ENCODE results near the gene KRTAP10-10. TPM values are rescaled to one million over a fixed set of nuclear protein-coding genes. Genes with fewer than 3 reads are reported as not detected.
A peak's percentile ranks its signal among the peaks of the same experiment; 100 is the strongest.
"Not testable (repeated sequence)": the region's sequence is repeated elsewhere in the genome, so short reads cannot be mapped to it uniquely, and the experiment has no call there.

The KRTAP10-10 gene
- total RNA-seq (not detected), polyA plus RNA-seq (not detected)
- long read RNA-seq, donor 1: 0 reads
- long read RNA-seq, donor 2: 0 reads
- long read RNA-seq, donor 3: 0 reads
- long read RNA-seq, donor 4: 0 reads

- no peak within 1 kb of the TSS for H3K27ac ChIP-seq (ENCODE audit: low read length)
- H3K9me3 ChIP-seq (ENCODE audit: control insufficient read depth, low read length): peaks cover 4% of the 10 kb centered on the region
- no peak within 1 kb of the TSS for H3K4me3 ChIP-seq (ENCODE audit: low read length)
- no peaks in the 10 kb centered on the region for H3K4me1 ChIP-seq (ENCODE audit: control insufficient read depth, insufficient read depth, low read length)
- WGBS: 47% methylated on average over 21 of the region's 21 CpGs
- H3K27me3 ChIP-seq (ENCODE audit: control insufficient read depth, insufficient read depth): no peaks in the 10 kb centered on the region
- ATAC-seq (peak in 1 of 2 donors; percentile 49), DNase-seq (no peak)
- intact Hi-C loops (cut with DNase I): no loop called here
These were observed at the start of gene KRTAP10-10 for GRCh38 chr21:44637018-44637850. KRTAP10-10 (plus strand) TSS chr21:44637356; CDS start chr21:44637418, 62 bp downstream.

GRCh38 chr21:44589094-44589493 is 48.1 kb upstream of the KRTAP10-10 start:
- DNase-seq (no peak), ATAC-seq (no peak)
- WGBS: 96% methylated on average over 2 of the region's 2 CpGs
- no peak overlapping the region for H3K4me3 ChIP-seq (ENCODE audit: low read length)
- no peaks in the 10 kb centered on the region for H3K27me3 ChIP-seq (ENCODE audit: control insufficient read depth, insufficient read depth)
- H3K9me3 ChIP-seq (ENCODE audit: control insufficient read depth, low read length): no peaks in the 10 kb centered on the region
- H3K4me1 ChIP-seq (ENCODE audit: control insufficient read depth, insufficient read depth, low read length): no peaks in the 10 kb centered on the region
- no peak overlapping the region for H3K27ac ChIP-seq (ENCODE audit: low read length)
- intact Hi-C loops (cut with DNase I): no loop called here

GRCh38 chr21:44589586-44590305 is 47.4 kb upstream of the KRTAP10-10 start:
- Histone ChIP-seq H3K27me3 (ENCODE audit: control insufficient read depth, insufficient read depth) (no peaks in the 10 kb centered on the region), H3K27ac (ENCODE audit: low read length) (no peak overlapping the region), H3K4me1 (ENCODE audit: control insufficient read depth, insufficient read depth, low read length) (no peaks in the 10 kb centered on the region), H3K9me3 (ENCODE audit: control insufficient read depth, low read length) (no peaks in the 10 kb centered on the region), H3K4me3 (ENCODE audit: low read length) (no peak overlapping the region)
- intact Hi-C loops (cut with DNase I): no loop called here
- ATAC-seq: peak in 1 of 2 donors; percentile 8
- WGBS: 74% methylated on average over 24 of the region's 24 CpGs
- DNase-seq: peak in 1 of 3 donors; percentile 36

- ATAC-seq: peak in 1 of 2 donors; percentile 34
- WGBS: 80% methylated on average over 10 of the region's 10 CpGs
- intact Hi-C loops (cut with DNase I): no loop called here
These were observed 46.8 kb upstream of the KRTAP10-10 start for GRCh38 chr21:44590311-44590721.

GRCh38 chr21:44590897-44591800 is 46.0 kb upstream of the KRTAP10-10 start:
- DNase-seq: peak in 1 of 3 donors; percentile 35
- intact Hi-C loops (cut with DNase I); H3K4me3 ChIP-seq (ENCODE audit: low read length); H3K27ac ChIP-seq (ENCODE audit: low read length); H3K4me1 ChIP-seq (ENCODE audit: control insufficient read depth, insufficient read depth, low read length); H3K27me3 ChIP-seq (ENCODE audit: control insufficient read depth, insufficient read depth); ATAC-seq; H3K9me3 ChIP-seq (ENCODE audit: control insufficient read depth, low read length): not testable (repeated sequence)
- 57% methylated on average over 18 of the region's 19 CpGs for WGBS

More at GRCh38 chr21:44590311-44590721, 46.8 kb upstream of the KRTAP10-10 start:
- Histone ChIP-seq H3K4me3 (ENCODE audit: low read length) (no peak overlapping the region), H3K9me3 (ENCODE audit: control insufficient read depth, low read length) (no peaks in the 10 kb centered on the region), H3K27me3 (ENCODE audit: control insufficient read depth, insufficient read depth) (no peaks in the 10 kb centered on the region), H3K27ac (ENCODE audit: low read length) (no peak overlapping the region), H3K4me1 (ENCODE audit: control insufficient read depth, insufficient read depth, low read length) (no peaks in the 10 kb centered on the region)
- DNase-seq: no peak

- H3K27me3 ChIP-seq (ENCODE audit: control insufficient read depth, insufficient read depth); DNase-seq; H3K9me3 ChIP-seq (ENCODE audit: control insufficient read depth, low read length); intact Hi-C loops (cut with DNase I); H3K4me1 ChIP-seq (ENCODE audit: control insufficient read depth, insufficient read depth, low read length); H3K4me3 ChIP-seq (ENCODE audit: low read length); H3K27ac ChIP-seq (ENCODE audit: low read length); ATAC-seq: not testable (repeated sequence)
- WGBS: 51% methylated on average over 4 of the region's 4 CpGs
These were observed 45.4 kb upstream of the KRTAP10-10 start for GRCh38 chr21:44591801-44592130.

GRCh38 chr21:44592446-44593311 is 44.5 kb upstream of the KRTAP10-10 start, which contains the start of gene KRTAP10-6:
KRTAP10-6 (minus strand) TSS chr21:44592505; CDS start chr21:44592484, 21 bp downstream.
- no peaks in the 10 kb centered on the region for H3K4me1 ChIP-seq (ENCODE audit: control insufficient read depth, insufficient read depth, low read length)
- H3K27ac ChIP-seq (ENCODE audit: low read length): no peak within 1 kb of the TSS
- 71% methylated on average over 33 of the region's 33 CpGs for WGBS
- no peaks in the 10 kb centered on the region for H3K27me3 ChIP-seq (ENCODE audit: control insufficient read depth, insufficient read depth)
- peak; percentile 17 to 26 for ATAC-seq
- no peaks in the 10 kb centered on the region for H3K9me3 ChIP-seq (ENCODE audit: control insufficient read depth, low read length)
- peak in 1 of 3 donors; percentile 45 for DNase-seq
- intact Hi-C loops (cut with DNase I): no loop called here
- H3K4me3 ChIP-seq (ENCODE audit: low read length): no peak within 1 kb of the TSS

GRCh38 chr21:44593598-44594405 is 43.4 kb upstream of the KRTAP10-10 start:
- peak in 1 of 2 donors; percentile 39 for ATAC-seq
- DNase-seq: peak in 1 of 3 donors; percentile 27
- no peaks in the 10 kb centered on the region for H3K4me1 ChIP-seq (ENCODE audit: control insufficient read depth, insufficient read depth, low read length)
- no peak overlapping the region for H3K27ac ChIP-seq (ENCODE audit: low read length)
- intact Hi-C loops (cut with DNase I): no loop called here
- no peaks in the 10 kb centered on the region for H3K9me3 ChIP-seq (ENCODE audit: control insufficient read depth, low read length)
- no peaks in the 10 kb centered on the region for H3K27me3 ChIP-seq (ENCODE audit: control insufficient read depth, insufficient read depth)
- 39% methylated on average over 20 of the region's 20 CpGs for WGBS
- no peak overlapping the region for H3K4me3 ChIP-seq (ENCODE audit: low read length)

- Histone ChIP-seq H3K27me3 (ENCODE audit: control insufficient read depth, insufficient read depth) (no peaks in the 10 kb centered on the region), H3K4me1 (ENCODE audit: control insufficient read depth, insufficient read depth, low read length) (no peaks in the 10 kb centered on the region), H3K27ac (ENCODE audit: low read length) (no peak overlapping the region), H3K9me3 (ENCODE audit: control insufficient read depth, low read length) (no peaks in the 10 kb centered on the region), H3K4me3 (ENCODE audit: low read length) (no peak overlapping the region)
- DNase-seq: no peak
- ATAC-seq: no peak
- intact Hi-C loops (cut with DNase I): no loop called here
- 76% methylated on average over 12 of the region's 12 CpGs for whole genome bisulfite sequencing
These were observed 42.7 kb upstream of the KRTAP10-10 start for GRCh38 chr21:44594406-44594916.
